ENCODE data around the gene SLC35E2B. TPM values are rescaled to one million over a fixed set of nuclear protein-coding genes. Genes with fewer than 3 reads are reported as not detected.
A peak's percentile ranks its signal among the peaks of the same experiment; 100 is the strongest.

The SLC35E2B gene
- total RNA-seq, 2 experiments from 2014 or later: 21.9 to 23.8 TPM

GRCh38 chr1:1617925-1618324 lies 74.7 kb downstream of the SLC35E2B start:
- Mint-ChIP-seq H3K4me3 (peak overlapping the region; percentile 79), H3K27me3 (no peaks in the 10 kb centered on the region), H3K9me3 (no peaks in the 10 kb centered on the region), H3K27ac (no peak overlapping the region), H3K36me3 (ENCODE audit: low read depth) (peaks cover 15% of the 10 kb centered on the region), H3K4me1 (ENCODE audit: low read depth) (peaks cover 13% of the 10 kb centered on the region)
- CTCF ChIA-PET: no interaction called here
- POLR2A ChIA-PET: interaction anchor here (1.6 to 8.4 kb wide), 2 partner anchors 12 to 42 kb away, joined by 3 to 46 read pairs; partner anchors contain the start of gene MMP23B
- DNase-seq (peak; percentile 2), ATAC-seq (no peak)
- intact Hi-C loops (cut with micrococcal nuclease): no loop called here
- no peak for TF ChIP-seq CTCF (IDR thresholded peaks at IDR 0.05)

- Mint-ChIP-seq H3K4me3 (peak overlapping the region; percentile 79), H3K4me1 (ENCODE audit: low read depth) (peaks cover 13% of the 10 kb centered on the region), H3K27ac (no peak overlapping the region), H3K9me3 (no peaks in the 10 kb centered on the region), H3K27me3 (no peaks in the 10 kb centered on the region), H3K36me3 (ENCODE audit: low read depth) (peaks cover 15% of the 10 kb centered on the region)
- ChIA-PET POLR2A (interaction anchor here (1.6 to 8.4 kb wide), 2 partner anchors 12 to 41 kb away, joined by 3 to 46 read pairs; partner anchors contain the start of gene MMP23B), CTCF (no interaction called here)
- peak; percentile 1 for DNase-seq
- no peak for ATAC-seq
- TF ChIP-seq CTCF (IDR thresholded peaks at IDR 0.05): no peak
- intact Hi-C loops (cut with micrococcal nuclease): no loop called here
Observed at GRCh38 chr1:1617516-1617915, 75.1 kb downstream of the SLC35E2B start.

- Mint-ChIP-seq H3K27me3 (no peaks in the 10 kb centered on the region), H3K36me3 (ENCODE audit: low read depth) (peaks cover 18% of the 10 kb centered on the region), H3K4me3 (peak overlapping the region; percentile 79), H3K4me1 (ENCODE audit: low read depth) (peaks cover 17% of the 10 kb centered on the region), H3K27ac (peak overlapping the region; percentile 75), H3K9me3 (no peaks in the 10 kb centered on the region)
- no peak for DNase-seq
- POLR2A ChIA-PET: interaction anchor here (1.6 to 8.4 kb wide), 2 partner anchors 13 to 41 kb away, joined by 3 to 46 read pairs; partner anchors contain the start of gene MMP23B
- CTCF ChIA-PET: no interaction called here
- TF ChIP-seq CTCF (IDR thresholded peaks at IDR 0.05): no peak
- intact Hi-C loops (cut with micrococcal nuclease): no loop called here
- ATAC-seq: no peak
Observed at GRCh38 chr1:1616838-1617237, 75.8 kb downstream of the SLC35E2B start.

- peak overlapping the region; percentile 79 for H3K4me3 Mint-ChIP-seq
- peaks cover 18% of the 10 kb centered on the region for H3K36me3 Mint-ChIP-seq (ENCODE audit: low read depth)
- intact Hi-C loops (cut with micrococcal nuclease): no loop called here
- peak overlapping the region; percentile 75 for H3K27ac Mint-ChIP-seq
- ATAC-seq (peak; percentile 10), DNase-seq (no peak)
- no peaks in the 10 kb centered on the region for H3K27me3 Mint-ChIP-seq
- ChIA-PET POLR2A (interaction anchor here (1.1 to 8.4 kb wide), 4 partner anchors 9 to 40 kb away, joined by 3 to 46 read pairs (median 4); partner anchors contain the start of gene MMP23B), CTCF (interaction anchor here (2.8 kb wide), 1 partner anchor 38 kb away, joined by 10 read pairs; no protein-coding TSS in a partner anchor)
- TF ChIP-seq CTCF (IDR thresholded peaks at IDR 0.05): no peak
- H3K9me3 Mint-ChIP-seq: no peaks in the 10 kb centered on the region
- H3K4me1 Mint-ChIP-seq (ENCODE audit: low read depth): peaks cover 17% of the 10 kb centered on the region
Observed at GRCh38 chr1:1616045-1616790, 76.4 kb downstream of the SLC35E2B start.

All from activated CD8-positive, alpha-beta T cell treated with anti-CD3 and anti-CD28 coated beads for 36 hours (primary cell).